HG03066 (cell line): ENCODE results near the gene MRGPRD.

ENCODE experiments used
- ATAC-seq: cut with Tn5 transposase; IDR thresholded peaks from one replicate; pipeline ENCODE4 v1.9.1; 2021; ENCODE audit warnings: low read depth; ENCODE audit not compliant: unreplicated experiment

The MRGPRD gene

GRCh38 chr11:68970921-68971636 is 9.7 kb downstream of the MRGPRD start:
- no peak for ATAC-seq

- no peak for ATAC-seq
These were observed 11.4 kb downstream of the MRGPRD start for GRCh38 chr11:68969386-68969785.

- no peak for ATAC-seq
These were observed 12.2 kb downstream of the MRGPRD start for GRCh38 chr11:68968306-68969250.

GRCh38 chr11:68966894-68967780 is 13.6 kb downstream of the MRGPRD start:
- no peak for ATAC-seq

- no peak for ATAC-seq
These were observed 14.6 kb downstream of the MRGPRD start for GRCh38 chr11:68965901-68966853.

- no peak for ATAC-seq
These were observed 17.0 kb downstream of the MRGPRD start for GRCh38 chr11:68963779-68964178.

- no peak for ATAC-seq
These were observed 18.1 kb downstream of the MRGPRD start for GRCh38 chr11:68962527-68963250.

- ATAC-seq: no peak
These were observed 19.5 kb downstream of the MRGPRD start for GRCh38 chr11:68961245-68961644.

GRCh38 chr11:68960294-68961071 is 20.3 kb downstream of the MRGPRD start:
- no peak for ATAC-seq

GRCh38 chr11:68959465-68960293 is 21.1 kb downstream of the MRGPRD start:
- ATAC-seq: no peak

- ATAC-seq: no peak
These were observed 22.6 kb downstream of the MRGPRD start for GRCh38 chr11:68958211-68958610.

- ATAC-seq: no peak
These were observed 24.1 kb downstream of the MRGPRD start for GRCh38 chr11:68956547-68957254.

- ATAC-seq: no peak
These were observed 24.6 kb downstream of the MRGPRD start for GRCh38 chr11:68956142-68956541.

- no peak for ATAC-seq
These were observed 25.2 kb downstream of the MRGPRD start for GRCh38 chr11:68955607-68955958.

- no peak for ATAC-seq
These were observed 25.8 kb downstream of the MRGPRD start for GRCh38 chr11:68954836-68955606.

- ATAC-seq: no peak
These were observed 30.0 kb downstream of the MRGPRD start for GRCh38 chr11:68950762-68951161.
